GM19328 (cell line): ENCODE data around the gene SNCB.
A peak's percentile ranks its signal among the peaks of the same experiment; 100 is the strongest.

Source experiments
- ATAC-seq: cut with Tn5 transposase; IDR thresholded peaks from one replicate; pipeline ENCODE4 v1.9.1; 2021; ENCODE audit warnings: mild to moderate bottlenecking, moderate library complexity; ENCODE audit not compliant: unreplicated experiment

SNCB gene

DNA sequence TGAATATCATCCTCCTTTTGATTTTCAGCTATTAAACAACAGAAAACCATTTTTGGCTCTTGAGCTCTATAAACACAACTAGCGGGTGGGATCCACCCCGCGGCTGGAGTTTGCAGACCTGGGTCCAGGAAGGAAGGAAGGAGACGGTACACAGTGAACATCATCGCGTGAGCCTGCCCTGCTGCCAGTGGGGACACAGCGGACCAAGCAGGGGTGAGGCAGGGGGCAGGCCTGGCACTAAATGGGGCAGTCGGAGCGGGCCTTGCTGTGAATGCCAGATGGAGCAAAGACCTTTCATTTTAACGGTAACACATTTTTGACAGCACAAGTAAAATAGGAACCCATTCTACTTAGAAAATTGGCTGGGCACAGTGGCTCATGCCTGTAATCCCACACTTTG, 31.3 kb upstream of the SNCB start:
- ATAC-seq = no peak

DNA sequence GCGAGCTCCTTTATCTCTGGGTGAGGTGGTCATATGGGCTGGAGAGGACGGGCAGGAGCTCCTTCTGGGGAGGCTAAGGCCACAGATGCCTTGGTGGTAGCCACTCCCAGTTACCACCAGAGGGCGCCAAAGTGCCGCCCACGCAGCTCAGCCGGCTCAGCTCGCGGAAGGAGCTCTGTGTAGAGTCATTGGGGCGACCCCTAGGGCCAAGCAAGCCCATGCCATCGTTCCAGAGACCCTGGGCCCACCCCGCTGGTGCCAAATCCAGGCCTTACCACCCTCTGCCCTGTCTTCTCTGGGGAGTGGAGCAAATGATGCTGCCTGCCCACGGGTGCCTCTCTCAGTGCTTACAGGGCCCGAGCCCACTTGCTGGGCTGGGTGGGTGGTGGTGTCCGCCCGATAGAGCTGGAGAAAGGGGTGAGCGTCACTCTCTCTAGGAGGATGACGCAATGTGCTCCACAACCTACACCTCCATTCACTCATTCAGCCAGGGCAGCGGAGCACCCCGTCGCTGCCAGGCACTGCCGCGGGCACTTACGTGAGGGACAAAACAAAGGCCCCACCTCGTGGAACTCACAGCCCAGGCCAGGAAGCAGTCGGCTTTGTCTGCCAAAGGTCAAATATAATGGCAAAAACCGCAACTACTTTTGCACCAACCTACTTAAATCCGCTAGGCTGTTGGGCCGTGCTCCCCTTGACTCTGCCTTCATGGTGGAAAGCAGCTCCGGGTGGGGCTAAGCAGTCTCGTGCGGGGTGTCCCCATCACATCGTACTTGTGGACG, 30.7 kb upstream of the SNCB start:
- no peak for ATAC-seq

DNA sequence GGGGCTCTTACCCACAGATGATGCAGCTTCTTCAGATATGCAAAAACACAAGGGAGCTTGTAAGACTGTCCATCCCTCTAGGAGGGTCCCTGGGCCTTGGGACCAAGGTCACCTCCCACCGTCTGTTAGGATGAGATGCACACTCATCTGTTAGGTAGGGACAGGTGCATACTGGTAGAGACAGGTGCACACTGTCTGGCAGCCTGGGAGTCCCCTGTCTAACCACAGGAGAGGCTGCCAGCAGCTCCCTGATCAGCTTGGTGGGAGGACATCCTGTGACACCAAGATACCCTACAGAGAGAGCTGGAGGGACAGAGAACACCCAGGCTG, 30.2 kb upstream of the SNCB start:
- ATAC-seq = no peak

DNA sequence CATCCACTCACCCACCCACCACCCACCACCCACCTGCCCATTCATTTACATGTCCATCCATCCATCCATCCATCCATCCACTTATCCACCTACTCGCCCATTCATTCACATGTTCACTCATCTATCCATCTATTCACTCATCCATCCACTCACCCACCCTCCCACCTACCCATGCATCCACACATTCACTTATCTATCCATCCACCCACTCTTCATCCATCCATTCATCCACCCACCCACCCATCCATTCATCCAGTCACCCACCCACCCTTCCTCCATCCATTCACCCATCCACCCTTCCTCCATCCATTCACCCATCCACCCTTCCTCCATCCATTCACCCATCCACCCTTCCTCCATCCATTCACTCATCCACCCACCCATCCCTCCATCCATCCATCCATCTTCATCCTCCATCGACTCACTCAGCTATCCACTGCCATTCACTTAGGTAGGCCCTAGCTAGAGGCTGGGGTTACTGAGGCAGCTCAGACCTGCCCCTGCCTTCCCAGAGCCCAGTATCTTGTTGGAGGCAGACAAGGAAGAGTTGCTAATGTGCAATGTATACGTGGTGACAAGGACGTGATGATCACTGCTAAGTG, 29.6 kb upstream of the SNCB start:
- ATAC-seq = no peak

DNA sequence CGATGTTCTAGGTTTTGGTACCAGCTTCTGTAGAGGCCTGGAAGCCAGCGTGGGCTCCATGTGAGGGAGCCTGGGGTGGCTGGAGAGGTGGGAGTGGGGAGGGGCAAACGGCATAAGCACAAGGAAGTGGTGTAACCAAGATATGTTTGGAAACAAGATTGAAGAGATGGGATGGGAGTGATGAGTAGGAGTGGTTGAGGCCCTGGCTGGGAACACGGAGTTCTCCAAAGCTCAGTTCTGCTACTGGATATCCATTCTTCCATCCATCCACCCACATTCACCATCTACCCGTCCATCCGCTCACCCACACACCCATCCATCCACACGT, 29.1 kb upstream of the SNCB start:
- no peak for ATAC-seq

DNA sequence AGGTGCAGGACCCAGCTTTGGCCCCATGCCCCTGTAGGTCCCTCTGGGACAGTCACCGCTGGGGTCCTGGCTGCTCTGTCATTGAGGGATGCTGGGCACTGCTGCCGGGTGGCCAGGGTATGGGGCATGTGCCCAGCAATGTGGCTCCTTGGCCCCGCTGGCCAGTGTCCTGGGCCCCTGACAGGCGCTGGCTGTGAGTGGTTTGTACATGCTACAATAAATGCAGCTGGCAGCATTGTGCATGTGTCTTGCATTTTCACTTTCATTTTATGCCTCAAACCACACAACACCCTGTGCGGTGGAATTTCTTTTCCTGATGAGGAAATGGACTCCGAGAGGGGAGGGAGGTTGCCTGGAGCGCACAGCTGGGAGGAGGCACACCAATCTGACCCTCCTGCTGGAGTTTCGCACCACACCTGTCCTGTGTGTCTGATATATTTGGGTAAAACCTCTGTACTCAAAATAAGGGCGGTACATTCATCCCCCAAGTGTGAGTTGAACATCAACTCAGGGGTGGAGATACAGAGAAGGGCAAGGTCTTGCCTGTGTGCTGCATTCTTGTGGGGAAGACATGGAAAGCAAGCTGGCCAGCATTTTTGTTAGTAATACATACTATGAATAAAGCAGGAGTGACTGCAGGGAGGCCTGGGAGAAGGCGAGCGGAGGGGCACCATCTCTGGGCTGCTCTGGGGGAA, 28.6 kb upstream of the SNCB start:
- ATAC-seq = no peak

DNA sequence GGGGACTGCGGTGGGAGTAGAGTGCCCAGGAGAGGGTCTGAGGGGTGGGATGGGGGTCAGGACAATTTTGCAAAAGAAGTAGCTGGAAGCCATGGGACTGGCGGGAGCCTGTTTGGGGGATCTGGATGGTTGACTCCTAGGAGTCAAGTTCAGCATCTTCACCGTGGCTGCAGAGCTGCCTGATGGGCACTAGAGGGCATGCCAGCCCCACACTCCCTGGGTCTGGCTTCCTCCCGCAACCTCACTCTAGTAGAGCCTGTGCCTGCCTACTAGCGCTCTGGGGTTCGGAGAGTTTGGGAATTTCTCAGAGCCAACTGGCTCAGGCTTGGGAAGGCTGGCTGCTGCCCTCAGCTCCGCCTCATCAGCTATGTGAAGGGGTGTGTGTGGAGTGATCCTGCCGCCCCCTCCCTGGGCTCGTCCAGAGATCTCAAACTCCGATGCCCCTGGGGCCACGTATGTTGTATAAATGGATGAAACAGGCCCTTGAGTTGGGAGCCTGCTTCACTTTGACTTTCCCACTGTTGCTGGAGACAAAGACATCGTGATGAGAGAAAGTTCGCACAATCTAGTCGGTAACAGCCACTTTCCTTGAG, 27.8 kb upstream of the SNCB start:
- ATAC-seq = no peak

DNA sequence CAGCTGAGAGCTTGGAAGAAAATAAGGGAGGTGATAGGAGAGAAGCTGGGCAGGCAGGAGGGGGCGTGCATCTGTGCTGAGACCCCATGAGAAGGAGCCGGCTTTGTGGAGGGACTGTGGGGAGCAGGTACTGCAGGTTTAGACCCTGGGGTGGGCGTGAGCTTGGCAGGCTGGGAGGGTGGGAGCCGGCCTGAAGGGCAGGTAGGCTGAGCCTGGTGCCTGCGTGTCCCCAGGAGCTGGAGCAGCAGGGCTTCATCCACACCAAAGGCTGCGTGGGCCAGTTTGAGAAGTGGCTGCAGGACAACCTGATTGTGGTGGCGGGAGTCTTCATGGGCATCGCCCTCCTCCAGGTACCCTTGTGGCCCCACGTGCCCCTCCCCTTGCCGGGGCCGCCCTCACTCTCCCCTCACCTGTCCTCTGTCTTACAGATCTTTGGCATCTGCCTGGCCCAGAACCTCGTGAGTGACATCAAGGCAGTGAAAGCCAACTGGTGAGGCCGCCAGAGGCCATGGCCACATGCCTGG, 26.2 kb upstream of the SNCB start:
- ATAC-seq = no peak

DNA sequence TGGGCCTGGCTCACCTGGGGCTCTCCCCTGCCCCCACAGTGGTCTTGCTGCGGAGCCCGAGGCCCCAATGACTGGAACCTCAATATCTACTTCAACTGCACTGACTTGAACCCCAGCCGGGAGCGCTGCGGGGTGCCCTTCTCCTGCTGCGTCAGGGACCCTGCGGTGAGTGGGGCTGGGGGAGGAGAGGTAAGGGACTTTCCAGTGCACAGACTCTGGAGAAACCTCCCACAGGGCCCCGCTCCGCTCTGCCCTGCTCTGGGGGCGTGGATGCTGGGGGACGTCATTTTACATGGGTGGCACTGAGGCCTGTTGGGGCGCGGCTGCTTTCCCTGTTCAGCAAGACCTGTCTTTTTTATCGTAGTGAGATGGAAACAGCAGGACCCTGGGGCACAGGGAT, 24.5 kb upstream of the SNCB start:
- ATAC-seq = no peak

DNA sequence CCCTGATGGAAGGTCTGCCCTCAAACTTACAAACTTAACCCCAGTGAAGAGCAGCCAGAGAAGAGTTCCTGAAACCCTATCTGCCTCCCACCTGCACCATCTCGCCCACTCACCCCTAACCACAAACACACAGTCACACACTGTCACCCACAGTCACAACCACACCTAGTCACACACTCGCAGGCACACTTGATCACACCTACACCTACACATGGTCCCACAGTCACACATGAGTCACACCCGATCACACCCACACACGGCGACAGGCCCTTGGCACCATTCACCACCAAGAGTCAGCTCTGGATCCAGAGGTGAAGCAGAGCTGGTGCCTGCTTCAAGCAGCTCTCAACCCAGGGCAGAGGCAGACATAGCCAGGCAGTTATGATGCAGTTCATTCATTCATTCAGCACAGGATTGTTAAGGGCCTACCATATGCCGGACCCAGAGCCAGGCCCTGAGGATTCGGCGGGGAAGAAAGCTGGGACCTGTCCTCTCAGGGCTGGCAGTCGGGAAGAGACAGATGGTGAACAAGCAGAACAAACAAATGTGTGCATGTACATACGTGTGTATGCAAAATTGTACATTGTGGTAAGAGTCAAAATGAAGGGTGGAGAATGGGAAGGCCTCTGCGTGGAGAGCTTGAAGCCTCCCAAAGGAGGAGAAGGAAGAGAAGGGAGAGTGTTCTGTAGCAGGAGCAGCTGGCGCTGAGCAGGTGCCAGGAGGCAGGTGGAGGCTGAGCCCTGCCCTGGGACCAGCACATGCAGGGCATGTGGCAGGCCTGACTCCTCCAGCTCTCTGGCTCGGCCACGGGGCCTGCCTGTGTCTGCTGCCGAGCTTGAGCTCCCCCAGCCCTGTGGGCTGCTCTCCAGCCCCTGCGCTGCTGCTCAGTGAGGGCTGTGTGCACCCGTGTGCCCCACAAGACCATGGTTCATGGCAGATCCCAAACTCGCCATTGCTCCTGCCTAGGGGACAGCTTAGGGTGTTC, 23.4 kb upstream of the SNCB start:
- ATAC-seq = no peak

DNA sequence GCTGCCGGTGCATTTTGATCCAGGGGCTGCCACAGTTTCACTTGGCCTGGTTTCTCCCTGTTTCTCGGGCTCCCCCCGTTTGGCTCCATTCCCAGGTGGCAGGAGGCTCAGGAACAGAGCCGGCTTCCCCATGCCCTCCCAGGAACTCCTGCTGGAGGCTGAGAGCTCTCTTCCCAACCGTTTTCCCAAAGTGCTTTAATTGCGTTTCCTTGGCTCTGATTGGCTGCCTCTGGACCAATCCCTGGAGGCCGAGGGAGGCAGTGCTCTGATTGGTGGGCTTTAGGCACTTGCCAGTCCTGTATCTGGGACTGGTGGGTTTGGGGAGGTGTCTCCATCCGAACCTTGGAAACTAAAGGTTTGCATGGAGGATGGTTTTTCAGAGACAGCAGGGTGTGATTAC, 21.8 kb upstream of the SNCB start:
- ATAC-seq = no peak

DNA sequence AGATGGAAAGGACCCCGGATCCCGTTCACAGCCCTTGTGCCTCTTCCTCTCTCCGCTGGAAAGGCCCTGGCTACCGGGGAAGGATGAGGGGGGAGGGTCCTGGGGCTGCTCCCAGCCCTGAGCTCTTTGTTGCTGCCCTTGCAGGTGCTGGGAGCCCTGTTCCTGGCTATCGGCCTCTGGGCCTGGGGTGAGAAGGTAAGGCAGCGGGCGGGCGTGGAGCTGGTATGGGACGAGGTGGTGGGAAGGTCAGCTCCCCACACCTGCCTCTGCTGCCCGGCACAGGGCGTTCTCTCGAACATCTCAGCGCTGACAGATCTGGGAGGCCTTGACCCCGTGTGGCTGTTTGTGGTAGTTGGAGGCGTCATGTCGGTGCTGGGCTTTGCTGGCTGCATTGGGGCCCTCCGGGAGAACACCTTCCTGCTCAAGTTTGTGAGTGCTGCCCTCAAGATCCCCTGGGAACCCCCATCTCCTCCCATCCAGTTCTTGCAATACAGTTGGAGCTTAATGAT, 21.2 kb upstream of the SNCB start:
- ATAC-seq = no peak

DNA sequence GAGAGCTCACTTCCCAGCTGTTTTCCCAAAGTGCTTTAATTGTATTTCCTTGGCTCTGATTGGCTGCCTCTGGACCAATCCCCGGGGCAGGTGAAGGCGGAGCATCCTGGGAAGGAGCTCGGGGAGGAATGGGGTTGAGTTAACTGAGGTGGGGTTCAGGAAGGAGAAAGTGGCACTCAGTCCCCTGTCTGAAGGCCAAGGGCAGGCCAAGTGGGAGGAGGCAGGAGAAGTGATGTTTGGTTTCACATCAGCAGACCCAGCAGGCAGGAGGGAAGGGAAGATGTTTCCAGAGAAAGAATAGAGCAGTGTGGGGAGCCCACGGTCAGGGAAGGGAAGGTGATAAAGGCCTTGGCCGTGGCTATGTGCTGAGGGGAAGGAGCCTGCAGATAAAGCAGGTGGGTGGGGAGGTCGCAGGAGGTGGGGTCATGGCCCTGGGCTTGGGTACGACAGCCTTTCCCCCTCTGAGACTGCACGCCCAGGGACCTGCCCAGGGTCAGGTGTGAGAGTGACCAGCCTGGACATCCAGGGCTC, 20.1 kb upstream of the SNCB start:
- no peak for ATAC-seq

DNA sequence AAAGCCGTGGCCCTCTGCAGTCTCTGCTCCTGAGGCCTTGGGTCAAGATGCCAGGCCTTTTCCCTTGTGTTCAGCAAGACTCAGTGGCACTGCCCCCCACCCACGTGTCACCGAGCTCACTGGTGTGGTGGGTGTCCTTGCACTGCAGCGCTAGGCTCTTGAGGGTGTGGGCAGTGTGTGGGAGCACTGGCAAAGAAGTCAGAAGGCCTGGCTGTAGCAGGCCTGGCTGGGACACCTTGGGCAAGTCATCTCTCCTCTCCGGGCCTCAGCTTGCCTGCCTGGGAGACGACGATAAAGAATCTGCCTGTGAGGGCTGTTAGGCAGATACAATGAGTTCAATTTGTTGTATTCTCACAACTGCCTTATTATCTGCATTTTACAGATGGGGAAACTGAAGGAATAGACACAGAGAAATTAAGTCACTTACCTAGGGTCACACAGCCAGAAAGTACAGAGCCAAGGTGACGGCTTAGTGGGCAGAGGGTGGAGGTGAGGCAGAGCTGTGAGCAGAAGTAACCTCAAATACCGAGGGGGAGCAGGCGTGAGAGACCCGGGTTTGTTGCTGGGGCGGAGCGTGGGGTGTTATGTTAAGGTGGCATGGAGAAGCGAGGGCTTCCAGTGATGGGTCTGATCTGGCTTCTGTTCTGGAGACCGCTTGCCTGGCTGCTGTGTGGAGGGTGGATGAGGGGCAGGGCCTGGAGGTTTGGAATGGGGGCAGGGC, 18.3 kb upstream of the SNCB start:
- ATAC-seq = no peak

DNA sequence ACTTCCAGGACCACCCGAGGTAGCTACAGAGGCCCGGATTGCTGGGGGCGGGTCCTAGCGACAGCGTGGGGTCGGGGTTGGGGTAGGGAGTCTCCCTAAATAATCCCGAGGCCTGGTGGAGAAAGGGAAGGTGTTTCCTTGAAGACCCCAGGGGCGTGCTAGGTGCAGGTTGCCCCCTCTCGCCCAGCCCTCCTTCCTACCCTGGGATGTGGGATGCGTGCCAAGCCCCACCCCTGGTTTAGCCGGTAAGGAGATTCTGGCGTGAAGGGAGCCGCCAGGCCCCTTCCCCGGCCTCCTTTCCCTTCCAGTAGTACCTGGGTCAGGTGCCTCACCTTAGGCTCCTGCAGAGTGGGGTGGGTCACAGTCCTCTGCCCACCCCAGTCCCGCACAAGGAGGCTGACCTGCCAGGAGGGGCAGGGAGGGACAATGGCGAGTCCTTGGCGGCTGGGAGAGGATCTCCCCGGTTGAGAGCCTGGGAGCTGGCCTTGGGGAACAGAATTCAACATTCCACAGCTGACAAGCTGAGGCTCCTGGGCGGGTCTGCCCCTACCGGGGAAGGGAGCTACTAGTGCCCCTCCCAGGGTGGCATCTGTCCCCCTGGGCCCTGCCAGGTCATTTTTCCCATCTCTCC, 17.6 kb upstream of the SNCB start:
- ATAC-seq = no peak

DNA sequence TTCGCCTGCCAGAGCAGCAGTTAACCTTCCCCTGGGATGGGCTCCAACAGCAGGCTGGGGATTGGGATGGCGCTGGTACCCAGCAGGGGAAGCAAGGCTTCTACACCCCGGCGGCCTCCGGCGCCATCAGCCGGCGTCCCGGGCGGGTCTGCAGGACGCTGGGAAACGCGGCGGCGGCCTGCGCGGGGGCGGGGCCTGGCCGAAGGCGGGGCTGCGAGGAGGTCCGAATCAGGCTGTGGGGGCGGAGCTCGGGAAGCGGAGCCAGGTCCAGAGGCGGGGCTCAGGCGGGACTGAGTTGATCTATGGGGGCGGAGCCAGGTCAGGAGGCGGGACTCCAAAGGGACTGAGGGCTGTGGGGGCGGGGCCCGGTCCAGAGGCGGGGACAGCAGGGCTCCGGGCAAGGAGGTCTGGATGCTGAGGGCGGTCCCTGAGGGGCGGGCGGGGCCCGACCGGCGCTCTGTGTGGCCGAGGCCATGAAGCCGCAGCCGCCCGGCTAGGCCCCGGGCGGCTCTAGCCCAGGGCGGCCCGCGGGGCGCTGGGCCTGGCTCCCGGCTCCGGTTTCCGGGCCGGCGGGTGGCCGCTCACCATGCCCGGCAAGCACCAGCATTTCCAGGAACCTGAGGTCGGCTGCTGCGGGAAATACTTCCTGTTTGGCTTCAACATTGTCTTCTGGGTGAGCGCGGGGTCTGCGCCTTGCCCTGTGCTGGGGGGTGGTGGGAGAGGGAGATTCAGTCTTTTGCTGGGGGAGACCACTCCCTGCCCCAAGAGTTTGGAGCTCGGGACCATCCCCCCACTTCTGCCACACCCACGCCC, 16.9 kb upstream of the SNCB start, which contains the start of gene TSPAN17:
TSS of gene TSPAN17 (plus strand) at position 455 of the 813 bp plus-strand sequence. CDS start at position 587, 132 bp downstream.
- ATAC-seq = peak; percentile 92

DNA sequence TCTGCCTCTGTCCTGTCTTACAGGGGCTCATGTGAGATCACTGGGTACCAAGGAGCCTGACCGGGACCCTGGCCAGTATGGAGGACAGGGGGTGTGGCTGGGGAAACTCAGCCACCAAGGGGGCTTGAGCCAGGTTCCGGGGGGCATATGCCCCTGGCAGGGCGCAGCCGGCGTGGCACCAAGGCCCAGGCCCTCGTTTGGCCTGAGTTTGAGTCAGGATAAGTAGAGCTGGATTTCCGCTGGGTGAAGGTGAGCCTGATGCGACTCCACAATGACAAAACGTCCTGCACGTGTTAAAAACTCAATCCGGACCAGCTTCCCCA, 16.3 kb upstream of the SNCB start:
- no peak for ATAC-seq

DNA sequence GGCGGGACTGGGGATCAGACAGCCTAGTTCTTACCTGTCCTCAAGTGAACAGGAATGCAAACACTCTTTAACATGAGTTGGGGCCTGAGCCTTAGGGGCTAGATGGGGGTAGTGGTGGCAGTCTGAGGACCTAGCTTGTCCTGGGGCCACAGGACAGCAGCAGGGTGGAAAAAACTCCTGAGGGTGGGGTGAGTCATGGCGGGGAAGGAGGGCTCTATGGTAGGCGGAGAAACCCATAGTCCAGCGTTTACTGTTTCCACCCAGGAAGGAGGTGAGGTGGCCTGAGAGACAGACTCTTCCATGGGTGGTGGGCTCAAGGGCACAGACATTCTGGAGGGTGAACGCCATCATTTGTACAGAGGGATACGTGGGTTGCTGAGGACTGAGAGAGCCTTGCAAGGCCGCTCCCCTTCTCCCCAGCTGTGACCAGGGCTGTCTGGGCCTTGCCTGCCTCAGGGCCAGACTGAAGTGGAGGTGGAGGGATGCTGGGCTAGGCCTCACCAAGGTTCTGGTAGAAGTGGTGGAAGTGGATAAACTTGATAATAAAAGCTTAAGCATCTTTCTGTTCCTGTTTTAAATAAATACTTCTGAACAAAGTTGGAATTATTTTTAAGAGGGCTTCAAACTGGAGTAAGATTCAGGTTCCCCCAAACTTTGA, 15.8 kb upstream of the SNCB start:
- no peak for ATAC-seq
